ENCODE results near the gene VPS37C. TPM values are rescaled to one million over a fixed set of nuclear protein-coding genes. Genes with fewer than 3 reads are reported as not detected.

Gene VPS37C
- polyA plus RNA-seq, 2 of the 4 experiments (the other 2 are of a cell fraction): 8.9 to 11.3 TPM

DNA sequence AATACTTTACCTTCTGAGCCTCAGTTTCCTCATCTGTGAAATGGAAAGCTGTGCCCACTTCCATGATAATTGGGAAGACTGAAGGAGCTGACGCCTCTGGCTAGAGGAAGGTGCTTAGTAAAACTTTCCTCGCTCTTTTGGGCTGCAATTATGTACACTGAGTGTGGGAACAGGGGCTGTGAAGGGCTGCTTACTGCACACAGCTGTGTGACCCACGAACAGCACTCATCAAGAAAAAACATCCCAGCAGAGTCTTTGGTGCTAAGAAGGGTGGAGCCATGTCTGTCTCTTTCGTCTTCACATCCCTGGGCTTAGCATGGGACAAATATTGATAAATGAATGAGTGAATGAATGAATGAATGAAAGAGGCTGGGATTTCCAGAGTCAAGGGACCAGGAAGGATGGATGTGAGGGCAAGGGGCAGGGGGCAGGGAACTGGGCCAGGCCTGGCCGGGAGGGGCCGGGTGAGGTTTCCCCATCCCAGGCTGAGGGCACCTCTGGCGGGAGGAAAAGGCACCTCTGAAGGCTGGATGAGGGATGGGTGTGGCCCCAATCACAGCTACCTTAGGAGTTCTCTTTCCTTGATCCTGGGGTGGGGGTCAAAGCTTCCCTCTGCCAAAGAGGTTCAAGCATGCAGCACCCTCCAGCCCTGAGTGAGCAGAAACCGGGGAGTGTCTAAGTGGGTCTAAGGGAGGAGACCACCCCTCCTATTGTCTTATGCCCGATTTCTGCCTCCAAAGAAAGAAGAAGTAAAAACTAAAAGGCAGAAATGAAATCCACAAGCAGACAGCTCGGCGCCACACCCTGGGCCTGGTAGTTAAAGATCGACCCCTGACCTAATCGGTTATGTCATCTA lies 68.1 kb downstream of the VPS37C start:
- 60% methylated on average over 13 of the region's 13 CpGs for WGBS (ENCODE audit: missing lambda C conversion rate)
- Histone ChIP-seq H3K4me3 (no peak overlapping the region), H3K4me1 (0 out of 3 replicates have a peak, but pooled peaks cover 3% of the 10 kb centered on the region), H3K4me2 (no peak overlapping the region), H3K27ac (no peak overlapping the region), H3K9me3 (no peaks in the 10 kb centered on the region)
- CTCF ChIA-PET: interaction anchor here (1.1 kb wide), 1 partner anchor 13 kb away, joined by 3 read pairs; no protein-coding TSS in a partner anchor
- TF ChIP-seq KDM1A (IDR thresholded peaks at IDR 0.05; ENCODE audit: low read depth): no peak
- no peak for TF ChIP-seq TP53 (CRISPR knock-in tag; IDR thresholded peaks at IDR 0.05)
- no peak for TF ChIP-seq FOXS1 (CRISPR knock-in tag; IDR thresholded peaks at IDR 0.05)
- TF ChIP-seq CHD2 (IDR thresholded peaks at IDR 0.05; ENCODE audit: low read length, partially characterized antibody): no peak
- TF ChIP-seq GATA3 (IDR thresholded peaks at IDR 0.05; ENCODE audit: borderline replicate concordance): no peak
- TF ChIP-seq CHD4 (IDR thresholded peaks at IDR 0.05; ENCODE audit: borderline replicate concordance): no peak
- TF ChIP-seq, protein P1, sequence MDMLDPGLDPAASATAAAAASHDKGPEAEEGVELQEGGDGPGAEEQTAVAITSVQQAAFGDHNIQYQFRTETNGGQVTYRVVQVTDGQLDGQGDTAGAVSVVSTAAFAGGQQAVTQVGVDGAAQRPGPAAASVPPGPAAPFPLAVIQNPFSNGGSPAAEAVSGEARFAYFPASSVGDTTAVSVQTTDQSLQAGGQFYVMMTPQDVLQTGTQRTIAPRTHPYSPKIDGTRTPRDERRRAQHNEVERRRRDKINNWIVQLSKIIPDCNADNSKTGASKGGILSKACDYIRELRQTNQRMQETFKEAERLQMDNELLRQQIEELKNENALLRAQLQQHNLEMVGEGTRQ (IDR thresholded peaks at IDR 0.05): no peak
- no peak for TF ChIP-seq RARB (CRISPR knock-in tag; IDR thresholded peaks at IDR 0.05)
- TF ChIP-seq RNF2 (IDR thresholded peaks at IDR 0.05; ENCODE audit: borderline replicate concordance, low read depth): no peak
- no peak for TF ChIP-seq KDM5A (IDR thresholded peaks at IDR 0.05)
- FAIRE-seq: no peak
- DNase-seq (ENCODE audit: low read depth in 1 of 2, low spot score in 1 of 2): no peak
- POLR2A ChIA-PET: no interaction called here
- no peak for ATAC-seq

DNA sequence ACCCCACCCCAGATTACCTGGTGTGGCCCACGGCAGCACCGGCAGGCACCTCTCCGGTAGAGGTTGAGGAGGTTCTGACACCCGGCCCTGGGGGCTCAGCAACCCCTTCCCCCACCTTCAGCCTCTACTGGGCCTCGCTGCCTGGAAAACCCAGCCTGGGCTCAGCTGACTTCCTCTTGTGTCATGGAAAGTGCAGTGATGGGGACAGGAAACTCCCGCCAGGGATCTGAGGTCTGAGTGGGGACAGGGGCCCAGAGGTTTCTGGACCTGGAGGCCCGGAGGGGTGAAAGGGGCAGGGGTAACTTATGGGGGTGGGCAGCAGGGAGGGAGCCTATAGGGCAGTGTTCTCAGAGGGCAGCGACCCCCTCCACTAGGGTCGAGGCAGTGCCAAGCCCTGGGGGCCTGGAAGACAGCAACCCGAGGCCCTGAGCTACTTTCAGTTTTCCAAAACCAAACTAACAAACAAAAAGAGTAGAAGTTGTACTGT lies 68.9 kb downstream of the VPS37C start:
- Histone ChIP-seq H3K4me3 (no peak overlapping the region), H3K27ac (no peak overlapping the region), H3K4me2 (no peak overlapping the region), H3K9me3 (no peaks in the 10 kb centered on the region), H3K4me1 (0 out of 3 replicates have a peak, but pooled peaks cover 3% of the 10 kb centered on the region)
- TF ChIP-seq, protein P1 (IDR thresholded peaks at IDR 0.05): no peak
- TF ChIP-seq MYC (IDR thresholded peaks at IDR 0.05; ENCODE audit: borderline replicate concordance, low read length) (no peak), CEBPB (IDR thresholded peaks at IDR 0.05) (no peak), RAD21 (conservative IDR thresholded peaks at IDR 0.05 in 1 of 2, IDR thresholded peaks at IDR 0.05 in 1 of 2) (no peak), RARB (CRISPR knock-in tag; IDR thresholded peaks at IDR 0.05) (no peak), ZSCAN20 (CRISPR knock-in tag; IDR thresholded peaks at IDR 0.05) (no peak), SREBF2 (IDR thresholded peaks at IDR 0.05) (no peak), CBX8 (IDR thresholded peaks at IDR 0.05) (no peak), HOXA7 (CRISPR knock-in tag; IDR thresholded peaks at IDR 0.05) (no peak), EP300 (IDR thresholded peaks at IDR 0.05) (no peak)
- ATAC-seq (no peak), DNase-seq (ENCODE audit: low read depth in 1 of 2, low spot score in 1 of 2) (no peak), FAIRE-seq (no peak)
- WGBS (ENCODE audit: missing lambda C conversion rate): 78% methylated on average over 4 of the region's 10 CpGs
- POLR2A ChIA-PET: no interaction called here
- CTCF ChIA-PET: interaction anchor here (0.9 kb wide), 1 partner anchor 21 kb away, joined by 3 read pairs; no protein-coding TSS in a partner anchor

- ChIA-PET POLR2A (no interaction called here), CTCF (interaction anchor here (0.9 kb wide), 1 partner anchor 22 kb away, joined by 3 read pairs; no protein-coding TSS in a partner anchor)
- H3K4me3 ChIP-seq: no peak overlapping the region
- FAIRE-seq: no peak
- 80% methylated on average over 14 of the region's 17 CpGs for WGBS (ENCODE audit: missing lambda C conversion rate)
- peak; percentile 36 to 44; a peak in 2 of 6 replicates for ATAC-seq
- H3K9me3 ChIP-seq: no peaks in the 10 kb centered on the region
- no peak overlapping the region for H3K4me2 ChIP-seq
- H3K27ac ChIP-seq: no peak overlapping the region
- 0 out of 3 replicates have a peak, but pooled peaks cover 3% of the 10 kb centered on the region for H3K4me1 ChIP-seq
- no peak for DNase-seq (ENCODE audit: low read depth in 1 of 2, low spot score in 1 of 2)
- TF ChIP-seq HEYL (CRISPR knock-in tag; IDR thresholded peaks at IDR 0.05) (no peak), NFE2L2 (conservative IDR thresholded peaks at IDR 0.05; ENCODE audit: low read length) (no peak), FOSL2 (IDR thresholded peaks at IDR 0.05) (no peak), FOSL2 (CRISPR knock-in tag; IDR thresholded peaks at IDR 0.05) (no peak), PHF8 (IDR thresholded peaks at IDR 0.05; ENCODE audit: borderline replicate concordance, low read depth) (no peak), NR3C1 (IDR thresholded peaks at IDR 0.05) (no peak), JUNB (IDR thresholded peaks at IDR 0.05) (no peak), TP53 (CRISPR knock-in tag; IDR thresholded peaks at IDR 0.05) (no peak), ZFP36 (IDR thresholded peaks at IDR 0.05; ENCODE audit: borderline replicate concordance, partially characterized antibody) (no peak), TFCP2L1 (CRISPR knock-in tag; IDR thresholded peaks at IDR 0.05) (no peak)
- TF ChIP-seq, protein P1 (IDR thresholded peaks at IDR 0.05): no peak
These were observed 69.6 kb downstream of the VPS37C start for GRCh38 chr11:61091373-61092279.
